Body of pancreas (tissue), 4 donors: ENCODE results near the gene HOXD13. TPM values are rescaled to one million over a fixed set of nuclear protein-coding genes. Genes with fewer than 3 reads are reported as not detected.

ENCODE experiments used
- ATAC-seq: fragments of 150-250 bp; one replicate; pipeline ENCODE4 v1.9.1; 2016
- DNase-seq, 4 donors: peaks; one replicate each; pipeline ENCODE4 v3.0.0-alpha.2; 2019
- H3K27ac ChIP-seq, 4 donors: fragments of 200-600 bp; sonication (generic); 1 replicate in 3 of 4; 2 replicates in 1 of 4; pipeline versions ENCODE4 v1.5.1 to v1.6.1; 2016 to 2019; ENCODE audit warnings: mild to moderate bottlenecking in 1 of 4, mixed read lengths in 1 of 4, moderate library complexity in 1 of 4
- H3K27me3 ChIP-seq, 2 donors: fragments of 200-600 bp; sonication (generic); one replicate each; pipeline ENCODE4 v1.6.0; 2016; ENCODE audit warnings: mild to moderate bottlenecking in 1 of 2
- H3K36me3 ChIP-seq, 2 donors: fragments of 200-600 bp; sonication (generic); replicated peaks in 1 of 2; 2 replicates each; pipeline ENCODE4 v1.5.1; 2016; ENCODE audit warnings: low read depth in 2 of 2; ENCODE audit not compliant: insufficient read depth in 1 of 2
- H3K4me1 ChIP-seq: fragments of 200-600 bp; sonication (generic); one replicate; pipeline ENCODE4 v1.6.0; 2016
- H3K4me3 ChIP-seq, 2 donors: fragments of 200-600 bp; sonication (generic); 1 replicate in 1 of 2; 2 replicates in 1 of 2; pipeline ENCODE4 v1.5.1; 2016 to 2019
- H3K9me3 ChIP-seq, 3 donors: fragments of 200-600 bp; sonication (generic); 1 replicate in 2 of 3; 2 replicates in 1 of 3; pipeline ENCODE4 v1.5.1; 2016
- CTCF ChIP-seq, 7 experiments: fragments of 450-650 bp in 4 of 7; fragments of 200-600 bp in 3 of 7; sonication (generic) in 3 of 7; IDR thresholded peaks; one replicate each; pipeline ENCODE4 v1.5.1; 2016 to 2019; ENCODE audit warnings: antibody characterized with exemption in 7 of 7
- POLR2A ChIP-seq, 3 donors: fragments of 450-650 bp; IDR thresholded peaks; one replicate each; pipeline ENCODE4 v1.6.1; 2016; ENCODE audit warnings: antibody characterized with exemption in 3 of 3, mild to moderate bottlenecking in 2 of 3
- WGBS, 2 donors: methylation state at CpG; one replicate each; pipeline ENCODE4 v1.1.5; 2017; 5-methylcytosine and 5-hydroxymethylcytosine counted together
- intact Hi-C: fragments of 100-400 bp; cut with DNase I; formaldehyde crosslinking; loops from one replicate; pipeline ENCODE4 v1.15.1; 2023
- total RNA-seq, 2 donors: library from RNA; depleted of rRNA; stranded (reverse); fragments of >200 nt; gene quantifications; one replicate each; pipeline ENCODE4 v1.1.0, GENCODE V29; 2016

HOXD13 gene
- total RNA-seq, 2 donors from 2014 or later = not detected

GRCh38 chr2:176124947-176125771, 32.6 kb downstream of the HOXD13 start:
- no peaks in the 10 kb centered on the region for H3K36me3 ChIP-seq
- ATAC-seq (no peak), DNase-seq (no peak)
- no peaks in the 10 kb centered on the region for H3K9me3 ChIP-seq
- H3K4me1 ChIP-seq = peaks cover 19% of the 10 kb centered on the region
- peaks cover 0 to 64% of the 10 kb centered on the region in 2 donors for H3K27me3 ChIP-seq
- intact Hi-C loops = loop anchor here (5.0 to 10.0 kb wide), 2 partner anchors 517 to 690 kb away; no protein-coding TSS in a partner anchor
- H3K27ac ChIP-seq = no peak overlapping the region
- TF ChIP-seq POLR2A (IDR thresholded peaks at IDR 0.05) (no peak), CTCF (IDR thresholded peaks at IDR 0.05) (no peak)
- no peak overlapping the region for H3K4me3 ChIP-seq
- WGBS, 2 donors = 11 to 21% methylated on average over 9 of the region's 9 CpGs

GRCh38 chr2:176125772-176126054, 33.2 kb downstream of the HOXD13 start:
- Histone ChIP-seq H3K4me1 (peaks cover 24% of the 10 kb centered on the region), H3K27me3 (peaks cover 0 to 64% of the 10 kb centered on the region in 2 donors), H3K4me3 (no peak overlapping the region), H3K9me3 (no peaks in the 10 kb centered on the region), H3K36me3 (no peaks in the 10 kb centered on the region), H3K27ac (no peak overlapping the region)
- DNase-seq (no peak), ATAC-seq (no peak)
- TF ChIP-seq POLR2A (IDR thresholded peaks at IDR 0.05) (no peak), CTCF (IDR thresholded peaks at IDR 0.05) (no peak)
- 14 to 17% methylated on average over 6 of the region's 6 CpGs for WGBS, 2 donors
- intact Hi-C loops = loop anchor here (5.0 to 10.0 kb wide), 2 partner anchors 517 to 689 kb away; no protein-coding TSS in a partner anchor

- DNase-seq (peak; percentile 70 to 80 (median 74)), ATAC-seq (no peak)
- 1 to 3% methylated on average over 13 of the region's 13 CpGs for WGBS, 2 donors
- H3K27me3 ChIP-seq = peaks cover 0 to 62% of the 10 kb centered on the region in 2 donors
- no peaks in the 10 kb centered on the region for H3K9me3 ChIP-seq
- H3K36me3 ChIP-seq = no peaks in the 10 kb centered on the region
- no peak overlapping the region for H3K27ac ChIP-seq
- intact Hi-C loops = loop anchor here (5.0 to 10.0 kb wide), 2 partner anchors 515 to 688 kb away; no protein-coding TSS in a partner anchor
- no peak overlapping the region for H3K4me3 ChIP-seq
- H3K4me1 ChIP-seq = peaks cover 23% of the 10 kb centered on the region
- peak; percentile 54 to 99 (median 87) for TF ChIP-seq CTCF (IDR thresholded peaks at IDR 0.05)
- TF ChIP-seq POLR2A (IDR thresholded peaks at IDR 0.05) = no peak
These were observed 34.6 kb downstream of the HOXD13 start for GRCh38 chr2:176126929-176127773.

- Histone ChIP-seq H3K36me3 (no peaks in the 10 kb centered on the region), H3K9me3 (no peaks in the 10 kb centered on the region), H3K4me3 (no peak overlapping the region), H3K27me3 (peaks cover 0 to 62% of the 10 kb centered on the region in 2 donors), H3K27ac (no peak overlapping the region), H3K4me1 (peaks cover 17% of the 10 kb centered on the region)
- no peak for DNase-seq
- no peak for TF ChIP-seq CTCF (IDR thresholded peaks at IDR 0.05)
- no peak for TF ChIP-seq POLR2A (IDR thresholded peaks at IDR 0.05)
- intact Hi-C loops = loop anchor here (5.0 to 10.0 kb wide), 2 partner anchors 515 to 687 kb away; no protein-coding TSS in a partner anchor
- ATAC-seq = no peak
- WGBS, 2 donors = 13 to 14% methylated on average over 4 of the region's 4 CpGs
These were observed 35.2 kb downstream of the HOXD13 start for GRCh38 chr2:176127774-176128072.
